HepG2 (cell line): ENCODE measurements around the gene GRK5. TPM values are rescaled to one million over a fixed set of nuclear protein-coding genes. Genes with fewer than 3 reads are reported as not detected.

Experiments used
- ATAC-seq: fragments of 200-7000 bp; cut with Tn5 transposase; 3 replicates; pipeline ENCODE4 v1.9.1; 2020; ENCODE audit warnings: mild to moderate bottlenecking, moderate library complexity
- BruUV-seq: library from RNA; stranded (reverse); fragments of 400-500 nt; replicated peaks from 2 replicates; lab custom pipeline; 2021; lab: Mats Ljungman, UMichigan
- CTCF ChIA-PET: fragments of 300-600 bp; formaldehyde crosslinking; extraction: SDS; loops from one replicate; lab custom pipeline; 2021; ENCODE audit warnings: low total read pairs, inconsistent platforms, low intra/inter-chr PET ratio; lab: Yijun Ruan, JAX
- POLR2A ChIA-PET: fragments of 350-600 bp; sonication (Branson Sonifier 250); formaldehyde crosslinking; loops from one replicate; lab custom pipeline; 2020; ENCODE audit warnings: antibody characterized with exemption, inconsistent platforms; lab: Yijun Ruan, JAX
- DNase-seq: peaks from one replicate; pipeline ENCODE4 v3.0.0-alpha.2; 2015; ENCODE audit warnings: low spot score
- FAIRE-seq: peaks from 3 replicates; lab custom pipeline; 2011; peaks lifted over from hg19 to GRCh38; lab: Jason Lieb, UNC
- H2AFZ ChIP-seq: one replicate; pipeline ENCODE4 v1.6.1; 2011; ENCODE audit warnings: low read length, inconsistent platforms
- H3K27ac ChIP-seq: fragments of 300-600 bp; 3 replicates; pipeline ENCODE4 v1.8.0; 2011; ENCODE audit warnings: mixed run types, mild to moderate bottlenecking, mixed read lengths, low read length, inconsistent platforms; ENCODE audit not compliant: insufficient read depth; ENCODE audit errors: extremely low read length
- H3K27me3 ChIP-seq, 2 experiments: fragments of 200-600 bp in 1 of 2; 2 replicates in 1 of 2; 3 replicates in 1 of 2; pipeline versions ENCODE4 v1.6.0 to v1.8.0; 2011; ENCODE audit warnings: low read length in 2 of 2, mild to moderate bottlenecking in 2 of 2, moderate library complexity in 2 of 2, inconsistent platforms in 1 of 2; ENCODE audit not compliant: insufficient read depth in 2 of 2, control insufficient read depth in 1 of 2
- H3K36me3 ChIP-seq, 2 experiments: fragments of 200-600 bp in 1 of 2; replicated peaks in 1 of 2; 2 replicates in 1 of 2; 3 replicates in 1 of 2; pipeline versions ENCODE4 v1.5.1 to v1.8.0; 2011; ENCODE audit warnings: low read length in 2 of 2, inconsistent platforms in 1 of 2; ENCODE audit not compliant: insufficient read depth in 2 of 2, control insufficient read depth in 1 of 2
- H3K4me1 ChIP-seq: 2 replicates; pipeline ENCODE4 v1.5.1; 2012; ENCODE audit warnings: low read length, inconsistent platforms; ENCODE audit not compliant: insufficient read depth
- H3K4me2 ChIP-seq: 2 replicates; pipeline ENCODE4 v1.6.0; 2011; ENCODE audit warnings: low read depth, low read length, inconsistent platforms
- H3K4me3 ChIP-seq, 3 experiments: fragments of 200-600 bp in 1 of 3; sonication (generic), shearing (Covaris generic) in 1 of 3; replicated peaks in 1 of 3; 2 replicates each; pipeline ENCODE4 v1.5.1; 2011 to 2016; ENCODE audit warnings: low read length in 3 of 3, inconsistent platforms in 2 of 3, low read depth in 2 of 3, mild to moderate bottlenecking in 2 of 3, control low read depth in 1 of 3, mixed read lengths in 1 of 3; ENCODE audit not compliant: insufficient read depth in 1 of 3
- H3K79me2 ChIP-seq: one replicate; pipeline ENCODE4 v1.6.1; 2011; ENCODE audit warnings: low read length, inconsistent platforms; ENCODE audit not compliant: insufficient read depth
- H3K9ac ChIP-seq: 2 replicates; pipeline ENCODE4 v1.6.0; 2011; ENCODE audit warnings: mild to moderate bottlenecking, low read depth, low read length, inconsistent platforms; ENCODE audit not compliant: insufficient read depth
- H3K9me3 ChIP-seq: 2 replicates; pipeline ENCODE4 v1.5.1; 2012; ENCODE audit warnings: mild to moderate bottlenecking, low read length
- H4K20me1 ChIP-seq: 2 replicates; pipeline ENCODE4 v1.6.0; 2011; ENCODE audit warnings: inconsistent platforms, mild to moderate bottlenecking, low read length, moderate library complexity; ENCODE audit not compliant: insufficient read depth
- AGO2 ChIP-seq: fragments of 200-400 bp; formaldehyde crosslinking; optimal IDR thresholded peaks from 2 replicates; pipeline ENCODE3; 2017; ENCODE audit warnings: mild to moderate bottlenecking, low read depth, low read length, moderate library complexity
- ELF1 ChIP-seq: sonication (generic); formaldehyde crosslinking; IDR thresholded peaks from 2 replicates; pipeline ENCODE4 v1.4.0; 2020; ENCODE audit warnings: missing genetic modification reagents
- LCORL ChIP-seq, 2 experiments: fragments of 450-650 bp in 1 of 2; sonication (generic) in 1 of 2; formaldehyde crosslinking in 1 of 2; IDR thresholded peaks; 2 replicates each; pipeline versions ENCODE4 v1.5.0 to v1.6.1; 2017 to 2020; ENCODE audit warnings: antibody characterized with exemption in 1 of 2, missing genetic modification reagents in 1 of 2
- MATR3 ChIP-seq: sonication (generic); formaldehyde crosslinking; IDR thresholded peaks from 2 replicates; pipeline ENCODE4 v1.4.0; 2020; ENCODE audit warnings: missing genetic modification reagents
- PREB ChIP-seq: sonication (generic); formaldehyde crosslinking; IDR thresholded peaks from 2 replicates; pipeline ENCODE4 v1.4.0; 2020; ENCODE audit warnings: missing genetic modification reagents
- RBM39 ChIP-seq: fragments of 200-400 bp; formaldehyde crosslinking; IDR thresholded peaks from one replicate; pipeline ENCODE4 v1.6.1; 2018; ENCODE audit warnings: antibody characterized with exemption, mild to moderate bottlenecking, low read depth, low read length; ENCODE audit not compliant: poor library complexity, severe bottlenecking
- ZBTB21 ChIP-seq: sonication (generic); formaldehyde crosslinking; IDR thresholded peaks from 2 replicates; pipeline ENCODE4 v1.4.0; 2020; ENCODE audit warnings: missing genetic modification reagents
- ZNF337 ChIP-seq: sonication (generic); formaldehyde crosslinking; IDR thresholded peaks from 2 replicates; pipeline ENCODE4 v1.5.1; 2020; ENCODE audit warnings: missing genetic modification reagents, low read depth, mild to moderate bottlenecking, borderline replicate concordance
- ZNF343 ChIP-seq: sonication (generic); formaldehyde crosslinking; IDR thresholded peaks from 2 replicates; pipeline ENCODE4 v1.4.0; 2020; ENCODE audit warnings: mild to moderate bottlenecking, missing genetic modification reagents
- ZNF496 ChIP-seq: sonication (generic); formaldehyde crosslinking; IDR thresholded peaks from 2 replicates; pipeline ENCODE4 v1.8.1; 2023; ENCODE audit warnings: mild to moderate bottlenecking, moderate library complexity, missing genetic modification reagents; ENCODE audit not compliant: insufficient replicate concordance
- WGBS: methylation state at CpG from one replicate; pipeline ENCODE4 v1.1.6; 2017; ENCODE audit warnings: low lambda C conversion rate; 5-methylcytosine and 5-hydroxymethylcytosine counted together
- in situ Hi-C: cut with HindIII; loops from 2 replicates; pipeline ENCODE4 v1.10.0; 2017; ENCODE audit warnings: low pct_unique_long_range_greater_than_20kb; ENCODE audit not compliant: extremely low pct_ligation_motif_present
- intact Hi-C: fragments of 100-400 bp; cut with micrococcal nuclease; formaldehyde crosslinking; loops from one replicate; pipeline ENCODE4 v1.10.0; 2022; ENCODE audit not compliant: unreplicated experiment
- polyA plus RNA-seq, 8 experiments: library from polyadenylated mRNA; depleted of rRNA in 3 of 8; stranded (reverse) in 7 of 8; unstranded in 1 of 8; fragments of >200 nt; fragmentation: Illumina TruSeq in 4 of 8; extraction: Trizol in 4 of 8; gene quantifications; 2 replicates each; pipeline versions ENCODE4 v1.2.1 to v1.2.3, GENCODE V29; 2011 to 2016; ENCODE audit warnings: low read depth in 4 of 8, missing spikeins in 1 of 8, mixed read lengths in 1 of 8; ENCODE audit not compliant: insufficient read depth in 1 of 8
- total RNA-seq, 5 experiments: library from RNA; depleted of rRNA; stranded (reverse); fragments of >200 nt; fragmentation: Illumina TruSeq; extraction: Trizol; gene quantifications; 2 replicates each; pipeline ENCODE4 v1.2.3, GENCODE V29; 2016; ENCODE audit warnings: low read depth in 1 of 5

The GRK5 gene
- total and polyA plus RNA-seq, 2 of the 13 experiments (the other 11 are each of a cell fraction or from before 2014, with no cell fraction given), result 10.4 to 12.6 TPM

GRCh38 chr10:119377451-119377957, 170.1 kb downstream of the GRK5 start (continued):
- TF ChIP-seq ZNF496 (no peak), ZBTB21 (CRISPR knock-in tag) (no peak), PREB (no peak)

- POLR2A ChIA-PET, result no interaction called here
- Histone ChIP-seq H3K9me3 (no peaks in the 10 kb centered on the region), H3K27me3 (no peaks in the 10 kb centered on the region)
- no peak for TF ChIP-seq RBM39
- TF ChIP-seq ZNF343, result no peak
- TF ChIP-seq MATR3 (CRISPR knock-in tag), result no peak
- no peak for TF ChIP-seq ELF1
- no peak for TF ChIP-seq AGO2
- TF ChIP-seq ZNF337 (CRISPR knock-in tag), result no peak
- no peak for TF ChIP-seq LCORL (IDR thresholded peaks at IDR 0.05)
- no peak for TF ChIP-seq LCORL (CRISPR knock-in tag; IDR thresholded peaks at IDR 0.05)
- TF ChIP-seq, all 625 proteins: peak for 0
- Histone ChIP-seq H3K4me1 (no peaks in the 10 kb centered on the region), H2AFZ (no peak overlapping the region), H3K9ac (no peak overlapping the region), H3K36me3 (peaks cover 11 to 18% of the 10 kb centered on the region in 2 experiments), H3K27ac (no peak overlapping the region), H3K4me2 (no peak overlapping the region), H4K20me1 (no peaks in the 10 kb centered on the region), H3K4me3 (no peak overlapping the region), H3K79me2 (no peaks in the 10 kb centered on the region)
- FAIRE-seq, result no peak
- no TSS peak for BruUV-seq
- no peak for ATAC-seq
- WGBS, result 99% methylated on average over 22 of the region's 29 CpGs
- CTCF ChIA-PET, result no interaction called here
- intact Hi-C loops, result no loop called here
- DNase-seq, result no peak
- in situ Hi-C loops, result no loop called here
Observed at GRCh38 chr10:119377958-119378736, 170.8 kb downstream of the GRK5 start.
